Measurements from ENCODE around the gene SMAD7. TPM values are rescaled to one million over a fixed set of nuclear protein-coding genes. Genes with fewer than 3 reads are reported as not detected.

The SMAD7 gene
- total RNA-seq, 1 donor from 2014 or later = 24.3 TPM

DNA sequence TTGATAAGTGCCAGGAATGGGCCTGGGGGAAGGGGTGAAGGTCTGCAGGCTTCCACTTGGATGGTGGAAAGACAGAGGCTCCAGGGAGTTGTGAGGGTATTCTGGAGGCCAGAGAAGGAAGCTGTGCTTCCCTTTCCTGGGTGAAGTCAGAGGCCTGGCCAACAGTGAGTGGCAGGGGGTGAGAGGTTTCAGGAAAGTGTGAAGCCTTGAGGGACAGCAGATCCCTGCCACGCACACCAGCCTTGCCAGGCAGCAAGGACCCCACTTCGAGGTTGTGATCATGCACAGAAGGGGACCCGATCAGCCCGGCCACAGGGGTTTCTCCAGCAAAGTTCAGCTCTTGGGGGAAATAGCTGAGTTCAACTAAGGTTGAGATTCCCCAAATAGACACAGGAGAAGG lies 66.5 kb downstream of the SMAD7 start:
- Mint-ChIP-seq H3K4me3 (ENCODE audit: low read depth) (no peak overlapping the region), H3K4me1 (ENCODE audit: low read depth) (peaks cover 15% of the 10 kb centered on the region), H3K27me3 (peaks cover 5% of the 10 kb centered on the region), H3K36me3 (ENCODE audit: insufficient read depth) (no peaks in the 10 kb centered on the region), H3K9me3 (ENCODE audit: low read depth) (no peaks in the 10 kb centered on the region), H3K27ac (no peak overlapping the region)
- no peak for TF ChIP-seq CTCF (IDR thresholded peaks at IDR 0.05; ENCODE audit: unreplicated experiment)
- DNase-seq (ENCODE audit: low spot score, unreplicated experiment) = no peak

DNA sequence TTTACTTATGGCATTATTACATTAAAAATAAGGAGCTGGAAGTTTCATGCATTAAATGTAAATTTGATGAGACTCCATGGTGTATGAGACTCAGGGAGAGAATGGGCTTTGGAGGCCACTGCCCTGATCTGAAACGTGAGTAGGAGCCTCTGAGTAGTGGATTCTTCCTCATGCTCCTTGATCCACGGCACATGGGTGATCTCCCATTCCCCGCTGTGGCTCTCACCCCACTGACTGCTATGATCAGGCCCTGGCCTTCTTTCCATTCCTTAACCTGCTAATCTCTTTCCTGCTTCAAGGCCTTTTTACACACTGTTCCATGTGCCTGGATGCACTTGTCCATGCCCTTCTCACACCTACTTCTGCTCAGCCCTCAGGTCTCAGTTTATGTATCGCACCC lies 68.4 kb downstream of the SMAD7 start:
- DNase-seq (ENCODE audit: low spot score, unreplicated experiment) = no peak
- TF ChIP-seq CTCF (IDR thresholded peaks at IDR 0.05; ENCODE audit: unreplicated experiment) = no peak
- Mint-ChIP-seq H3K9me3 (ENCODE audit: low read depth) (no peaks in the 10 kb centered on the region), H3K4me3 (ENCODE audit: low read depth) (no peak overlapping the region), H3K4me1 (ENCODE audit: low read depth) (peaks cover 13% of the 10 kb centered on the region), H3K27ac (no peak overlapping the region), H3K27me3 (peaks cover 5% of the 10 kb centered on the region), H3K36me3 (ENCODE audit: insufficient read depth) (no peaks in the 10 kb centered on the region)

DNA sequence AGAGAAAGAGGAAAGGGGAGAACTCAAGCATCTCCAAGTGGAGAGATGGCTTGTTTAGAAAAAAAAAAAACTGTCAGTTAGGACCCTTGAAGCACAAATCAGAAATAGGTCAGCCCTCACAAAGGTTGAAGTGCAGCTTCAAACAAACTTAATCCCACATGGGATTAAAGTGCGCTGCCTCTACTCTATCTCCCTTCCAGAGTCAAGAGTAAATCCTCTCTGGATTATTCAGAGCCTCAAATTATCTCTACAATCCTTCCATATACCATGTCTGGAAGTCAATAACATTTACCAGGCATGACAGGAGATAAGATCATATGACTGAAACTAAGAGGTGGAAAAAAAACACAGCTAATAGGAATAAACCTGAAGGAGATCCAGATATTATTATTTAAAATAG lies 69.8 kb downstream of the SMAD7 start:
- Mint-ChIP-seq H3K4me3 (ENCODE audit: low read depth) (no peak overlapping the region), H3K4me1 (ENCODE audit: low read depth) (peaks cover 16% of the 10 kb centered on the region), H3K9me3 (ENCODE audit: low read depth) (no peaks in the 10 kb centered on the region), H3K36me3 (ENCODE audit: insufficient read depth) (no peaks in the 10 kb centered on the region), H3K27ac (no peak overlapping the region), H3K27me3 (peaks cover 5% of the 10 kb centered on the region)
- no peak for DNase-seq (ENCODE audit: low spot score, unreplicated experiment)
- TF ChIP-seq CTCF (IDR thresholded peaks at IDR 0.05; ENCODE audit: unreplicated experiment) = no peak

GRCh38 chr18:48879008-48879431 lies 71.7 kb downstream of the SMAD7 start:
- peak overlapping the region; percentile 97 for H3K27ac Mint-ChIP-seq
- no peaks in the 10 kb centered on the region for H3K9me3 Mint-ChIP-seq (ENCODE audit: low read depth)
- no peaks in the 10 kb centered on the region for H3K36me3 Mint-ChIP-seq (ENCODE audit: insufficient read depth)
- H3K4me3 Mint-ChIP-seq (ENCODE audit: low read depth) = peak overlapping the region; percentile 4
- peaks cover 17% of the 10 kb centered on the region for H3K4me1 Mint-ChIP-seq (ENCODE audit: low read depth)
- no peak for TF ChIP-seq CTCF (IDR thresholded peaks at IDR 0.05; ENCODE audit: unreplicated experiment)
- no peaks in the 10 kb centered on the region for H3K27me3 Mint-ChIP-seq
- peak; percentile 68 for DNase-seq (ENCODE audit: low spot score, unreplicated experiment)

- H3K9me3 Mint-ChIP-seq (ENCODE audit: low read depth) = no peaks in the 10 kb centered on the region
- H3K4me3 Mint-ChIP-seq (ENCODE audit: low read depth) = peak overlapping the region; percentile 4
- peak overlapping the region; percentile 97 for H3K27ac Mint-ChIP-seq
- peaks cover 17% of the 10 kb centered on the region for H3K4me1 Mint-ChIP-seq (ENCODE audit: low read depth)
- H3K36me3 Mint-ChIP-seq (ENCODE audit: insufficient read depth) = no peaks in the 10 kb centered on the region
- H3K27me3 Mint-ChIP-seq = no peaks in the 10 kb centered on the region
- TF ChIP-seq CTCF (IDR thresholded peaks at IDR 0.05; ENCODE audit: unreplicated experiment) = no peak
- DNase-seq (ENCODE audit: low spot score, unreplicated experiment) = no peak
These were observed 72.3 kb downstream of the SMAD7 start for GRCh38 chr18:48878471-48878870.
